HAP-1 (cell line): ENCODE results near the gene IRF2BP2.
A peak's percentile ranks its signal among the peaks of the same experiment; 100 is the strongest.

Experiments
- DNase-seq, 2 experiments: peaks; one replicate each; pipeline ENCODE4 v3.0.0-alpha.2; 2016 to 2020; ENCODE audit warnings: low spot score in 2 of 2
- H3K27me3 ChIP-seq: fragments of 250-450 bp; sonication (Bioruptor Pico); 2 replicates; pipeline ENCODE4 v1.5.1; 2020; ENCODE audit warnings: low read depth, mild to moderate bottlenecking, moderate library complexity
- H3K36me3 ChIP-seq: fragments of 250-450 bp; sonication (Bioruptor Pico); replicated peaks from 2 replicates; pipeline ENCODE4 v1.5.1; 2020; ENCODE audit warnings: mild to moderate bottlenecking
- H3K4me1 ChIP-seq: fragments of 250-450 bp; sonication (Bioruptor Pico); 2 replicates; pipeline ENCODE4 v1.5.1; 2020; ENCODE audit warnings: mild to moderate bottlenecking
- H3K4me3 ChIP-seq: fragments of 250-450 bp; sonication (Bioruptor Pico); 2 replicates; pipeline ENCODE4 v1.5.1; 2020; ENCODE audit warnings: mild to moderate bottlenecking, moderate library complexity
- H3K9me3 ChIP-seq: fragments of 250-450 bp; sonication (Bioruptor Pico); 2 replicates; pipeline ENCODE4 v1.5.1; 2020; ENCODE audit warnings: mild to moderate bottlenecking, moderate library complexity
- in situ Hi-C: fragments of 300-500 bp; cut with MboI; formaldehyde crosslinking; loops from 3 replicates; pipeline ENCODE4 v1.14.3; 2020; ENCODE audit warnings: low sequenced_read_pairs, inconsistent platforms, mixed read lengths

Gene IRF2BP2

DNA sequence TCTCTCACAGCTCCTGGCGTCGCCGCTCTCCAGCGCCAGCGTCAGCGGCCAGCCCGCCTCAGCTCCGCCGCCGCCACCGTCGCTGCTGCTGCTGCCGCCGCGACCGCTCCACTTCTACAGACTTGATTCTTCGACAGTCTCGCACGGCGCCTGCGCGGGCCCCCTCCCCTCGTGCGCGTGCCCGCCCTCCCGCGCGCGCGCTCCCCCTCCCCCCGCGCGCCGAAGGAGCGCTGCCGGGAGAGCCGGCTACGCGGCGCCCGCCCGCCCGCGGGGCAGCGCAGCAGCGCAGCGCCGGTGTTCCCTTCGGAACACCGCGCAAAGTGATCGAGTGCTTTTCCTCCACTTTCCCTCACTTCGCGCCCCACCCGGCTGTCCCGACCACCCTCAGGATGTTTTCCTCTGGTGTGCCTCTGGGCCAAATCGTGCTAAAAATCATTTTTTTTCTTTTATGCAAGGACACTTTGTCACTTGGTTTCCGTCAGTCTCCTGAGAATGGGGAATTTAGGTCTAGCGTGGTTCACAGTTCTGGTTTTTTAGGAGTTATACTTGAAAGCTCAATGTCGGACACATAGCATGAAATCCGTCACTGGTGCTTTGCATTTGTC lies at the start of gene IRF2BP2:
TSS of gene IRF2BP2 (minus strand) at position 118 of the 605 bp plus-strand sequence. CDS start 684 bp downstream, outside the sequence.
- peak; percentile 68 to 84 for DNase-seq
- H3K9me3 ChIP-seq = no peaks in the 10 kb centered on the region
- H3K4me3 ChIP-seq = peak within 1 kb of the TSS; percentile 55
- peaks cover 40% of the 10 kb centered on the region for H3K4me1 ChIP-seq
- in situ Hi-C loops = loop anchor here (5.0 kb wide), 1 partner anchor 377 kb away; no protein-coding TSS in a partner anchor
- H3K27me3 ChIP-seq = no peaks in the 10 kb centered on the region
- H3K36me3 ChIP-seq = peaks cover 35% of the 10 kb centered on the region

- no peak for DNase-seq
- no peaks in the 10 kb centered on the region for H3K9me3 ChIP-seq
- no peaks in the 10 kb centered on the region for H3K27me3 ChIP-seq
- no peaks in the 10 kb centered on the region for H3K4me1 ChIP-seq
- in situ Hi-C loops = no loop called here
- no peaks in the 10 kb centered on the region for H3K36me3 ChIP-seq
- no peak overlapping the region for H3K4me3 ChIP-seq
Observed at GRCh38 chr1:234659538-234659937, 49.6 kb upstream of the IRF2BP2 start.

- Histone ChIP-seq H3K4me1 (no peaks in the 10 kb centered on the region), H3K36me3 (no peaks in the 10 kb centered on the region), H3K4me3 (no peak overlapping the region), H3K9me3 (no peaks in the 10 kb centered on the region), H3K27me3 (peaks cover 2% of the 10 kb centered on the region; the same call in 1 of the 2 replicates)
- in situ Hi-C loops = no loop called here
- DNase-seq = no peak
Observed at GRCh38 chr1:234658138-234658537, 48.2 kb upstream of the IRF2BP2 start.

DNA sequence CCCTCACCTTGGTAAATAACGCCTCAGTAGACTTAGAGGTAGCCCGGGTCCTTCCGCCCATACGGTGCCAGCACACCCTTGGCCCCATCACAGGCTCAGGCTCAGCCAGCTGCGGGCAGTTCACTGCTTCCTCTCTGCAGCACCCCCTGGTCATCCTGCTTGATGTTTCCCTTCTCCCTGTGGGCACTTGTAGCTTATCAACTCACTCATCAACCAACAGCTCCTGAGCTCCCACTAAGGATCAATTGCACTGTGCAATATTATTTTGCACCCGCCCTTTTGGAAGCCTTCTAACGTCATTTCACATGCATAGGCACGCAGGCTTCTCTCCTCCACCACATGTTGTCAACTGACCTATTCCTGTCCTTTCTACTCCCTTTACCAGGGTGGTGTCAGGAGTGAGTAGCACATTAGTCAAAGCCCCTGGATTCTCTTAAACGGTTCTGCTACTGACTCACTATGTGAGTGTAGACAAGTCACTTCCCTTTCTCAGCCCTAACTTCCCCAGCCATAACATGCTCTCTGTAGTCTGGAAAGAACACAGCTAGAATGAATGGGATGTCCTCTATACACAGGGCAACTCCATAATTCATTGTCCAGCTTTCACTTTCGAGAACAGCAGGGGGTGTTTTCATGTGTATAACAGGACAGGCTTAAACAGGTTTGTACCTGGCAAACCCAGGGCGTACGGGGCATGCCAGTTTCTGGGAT lies 47.1 kb upstream of the IRF2BP2 start:
- no peaks in the 10 kb centered on the region for H3K4me1 ChIP-seq
- H3K36me3 ChIP-seq = no peaks in the 10 kb centered on the region
- peaks cover 2% of the 10 kb centered on the region; the same call in 1 of the 2 replicates for H3K27me3 ChIP-seq
- DNase-seq = no peak
- H3K4me3 ChIP-seq = no peak overlapping the region
- no peaks in the 10 kb centered on the region for H3K9me3 ChIP-seq
- in situ Hi-C loops = no loop called here

- Histone ChIP-seq H3K36me3 (no peaks in the 10 kb centered on the region), H3K4me1 (no peaks in the 10 kb centered on the region), H3K9me3 (no peaks in the 10 kb centered on the region), H3K27me3 (peaks cover 2% of the 10 kb centered on the region; the same call in 1 of the 2 replicates), H3K4me3 (no peak overlapping the region)
- DNase-seq = no peak
- in situ Hi-C loops = no loop called here
Observed at GRCh38 chr1:234656070-234656895, 46.3 kb upstream of the IRF2BP2 start.

DNA sequence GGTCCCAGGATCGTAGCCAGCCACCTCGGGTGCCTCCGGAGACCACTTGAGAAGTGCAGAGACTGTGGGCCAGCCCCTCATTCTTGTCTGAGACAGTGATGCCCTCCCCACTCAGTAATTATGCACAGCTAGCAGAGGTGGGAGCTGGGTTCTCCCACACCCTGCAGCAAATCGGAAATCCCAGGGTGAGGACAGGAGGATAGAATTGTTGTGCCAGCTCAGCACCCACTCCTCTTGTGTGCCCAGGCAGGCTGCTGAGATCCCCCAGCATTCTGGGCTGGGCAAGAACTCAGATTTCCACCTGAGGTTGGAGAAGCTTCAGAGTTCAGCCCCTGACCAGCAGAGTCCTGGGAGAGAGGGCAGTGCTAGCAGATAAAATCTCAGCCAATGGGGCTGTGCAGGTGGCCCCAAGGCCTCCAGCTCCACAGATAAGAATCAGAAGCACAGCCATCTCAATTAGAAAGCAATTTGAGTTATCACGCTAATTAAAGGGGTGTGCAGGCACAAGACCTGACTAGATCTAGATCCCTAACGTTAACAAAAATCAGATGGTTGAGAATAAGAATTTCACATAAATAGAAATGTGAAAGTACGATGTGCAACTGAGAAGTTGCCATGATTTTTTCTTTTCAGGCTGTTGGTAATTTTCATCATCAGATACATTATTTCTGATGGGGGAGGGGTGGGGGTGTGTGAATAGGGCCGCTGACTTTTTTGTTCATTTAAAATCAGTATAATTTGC lies 45.5 kb upstream of the IRF2BP2 start:
- no peaks in the 10 kb centered on the region for H3K36me3 ChIP-seq
- H3K9me3 ChIP-seq = no peaks in the 10 kb centered on the region
- H3K4me3 ChIP-seq = no peak overlapping the region
- no peak for DNase-seq
- H3K4me1 ChIP-seq = no peaks in the 10 kb centered on the region
- peaks cover 2% of the 10 kb centered on the region; the same call in 1 of the 2 replicates for H3K27me3 ChIP-seq
- in situ Hi-C loops = no loop called here

- H3K36me3 ChIP-seq = no peaks in the 10 kb centered on the region
- H3K4me3 ChIP-seq = no peak overlapping the region
- in situ Hi-C loops = no loop called here
Observed at GRCh38 chr1:234654002-234654733, 44.2 kb upstream of the IRF2BP2 start.

DNA sequence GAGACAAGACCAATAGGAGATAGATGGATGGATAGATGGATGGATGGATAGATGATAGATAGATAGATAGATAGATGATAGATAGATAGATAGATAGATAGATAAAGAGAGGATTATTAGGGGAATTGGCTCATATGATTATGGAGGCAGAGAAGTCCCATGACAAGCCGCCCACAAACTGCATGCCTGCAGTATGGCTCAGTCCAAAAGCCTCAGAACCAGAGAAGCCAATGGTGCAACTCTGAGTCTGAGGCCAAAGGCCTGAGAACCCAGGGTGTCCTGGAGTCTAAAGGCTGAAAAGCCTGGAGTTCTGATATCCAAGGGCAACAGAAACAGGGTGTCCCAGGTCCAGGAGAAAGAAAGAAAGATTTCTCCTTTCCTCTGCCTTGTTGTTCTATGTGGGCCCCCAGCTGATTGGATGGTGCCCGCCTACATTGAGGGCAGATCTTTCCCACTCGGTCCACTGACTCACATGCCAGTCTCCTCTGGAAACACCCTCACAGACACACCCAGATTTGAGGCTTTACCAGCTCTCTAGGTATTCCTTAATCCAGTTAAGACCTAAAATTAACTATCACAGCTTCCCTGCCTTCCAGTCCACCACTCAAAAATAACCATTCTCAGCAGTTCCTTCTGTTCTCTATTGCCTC lies 39.6 kb upstream of the IRF2BP2 start:
- Histone ChIP-seq H3K36me3 (no peaks in the 10 kb centered on the region), H3K9me3 (peaks cover 6% of the 10 kb centered on the region; the same call in 1 of the 2 replicates), H3K4me1 (no peaks in the 10 kb centered on the region), H3K27me3 (peaks cover 4% of the 10 kb centered on the region; the same call in 1 of the 2 replicates), H3K4me3 (no peak overlapping the region)
- in situ Hi-C loops = no loop called here
- no peak for DNase-seq

More at GRCh38 chr1:234654002-234654733, 44.2 kb upstream of the IRF2BP2 start:
- no peak for DNase-seq
- Histone ChIP-seq H3K9me3 (no peaks in the 10 kb centered on the region), H3K27me3 (peaks cover 2% of the 10 kb centered on the region; the same call in 1 of the 2 replicates), H3K4me1 (no peaks in the 10 kb centered on the region)

GRCh38 chr1:234647758-234648157 lies 37.8 kb upstream of the IRF2BP2 start:
- Histone ChIP-seq H3K9me3 (peaks cover 6% of the 10 kb centered on the region; the same call in 1 of the 2 replicates), H3K4me3 (no peak overlapping the region), H3K36me3 (no peaks in the 10 kb centered on the region), H3K4me1 (no peaks in the 10 kb centered on the region), H3K27me3 (peaks cover 2% of the 10 kb centered on the region; the same call in 1 of the 2 replicates)
- in situ Hi-C loops = no loop called here
- DNase-seq = no peak

- in situ Hi-C loops = no loop called here
- H3K9me3 ChIP-seq = peaks cover 6% of the 10 kb centered on the region; the same call in 1 of the 2 replicates
- DNase-seq = no peak
- no peaks in the 10 kb centered on the region for H3K36me3 ChIP-seq
- H3K4me1 ChIP-seq = no peaks in the 10 kb centered on the region
- H3K4me3 ChIP-seq = no peak overlapping the region
- H3K27me3 ChIP-seq = peaks cover 2% of the 10 kb centered on the region; the same call in 1 of the 2 replicates
Observed at GRCh38 chr1:234647245-234647644, 37.3 kb upstream of the IRF2BP2 start.

- in situ Hi-C loops = no loop called here
- Histone ChIP-seq H3K27me3 (peaks cover 2% of the 10 kb centered on the region; the same call in 1 of the 2 replicates), H3K9me3 (peaks cover 6% of the 10 kb centered on the region; the same call in 1 of the 2 replicates), H3K36me3 (no peaks in the 10 kb centered on the region), H3K4me1 (no peaks in the 10 kb centered on the region), H3K4me3 (no peak overlapping the region)
- DNase-seq = no peak
Observed at GRCh38 chr1:234645964-234646363, 36.0 kb upstream of the IRF2BP2 start.

DNA sequence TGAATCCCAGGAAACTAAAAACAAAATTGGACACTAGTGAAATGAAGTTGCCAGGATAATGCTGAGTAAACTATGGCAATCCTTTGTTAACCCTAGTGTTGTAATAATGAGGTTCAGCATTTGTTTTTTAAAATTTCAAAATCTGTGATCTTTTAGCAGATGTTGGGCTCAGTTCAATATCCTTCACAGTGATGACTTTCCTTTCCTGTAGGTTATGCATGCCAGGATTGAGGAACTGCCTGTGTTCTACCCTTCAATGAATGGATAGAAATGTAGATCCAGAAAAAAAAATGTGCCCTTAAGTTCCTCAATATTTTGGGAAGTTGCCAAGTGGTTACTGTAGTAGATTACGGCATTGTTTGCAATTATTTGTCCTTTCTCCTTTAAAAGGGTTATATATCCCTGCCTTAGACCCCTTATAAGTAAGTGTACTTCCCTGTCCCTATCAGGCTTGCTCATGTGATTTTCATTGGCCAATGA lies 35.5 kb upstream of the IRF2BP2 start:
- Histone ChIP-seq H3K4me3 (no peak overlapping the region), H3K9me3 (peaks cover 6% of the 10 kb centered on the region; the same call in 1 of the 2 replicates), H3K27me3 (peaks cover 2% of the 10 kb centered on the region; the same call in 1 of the 2 replicates), H3K36me3 (no peaks in the 10 kb centered on the region), H3K4me1 (no peaks in the 10 kb centered on the region)
- no peak for DNase-seq
- in situ Hi-C loops = no loop called here
